HG03097 (cell line): ENCODE measurements around the gene TMPRSS9.
"Not testable (repeated sequence)": the region's sequence is repeated elsewhere in the genome, so short reads cannot be mapped to it uniquely, and the experiment has no call there.

ENCODE experiments used
- ATAC-seq: cut with Tn5 transposase; IDR thresholded peaks from one replicate; pipeline ENCODE4 v1.9.1; 2021; ENCODE audit not compliant: unreplicated experiment, low FRiP score

The TMPRSS9 gene

GRCh38 chr19:2454962-2455850, 95.1 kb downstream of the TMPRSS9 start:
- ATAC-seq, result no peak

GRCh38 chr19:2455851-2456570, 95.9 kb downstream of the TMPRSS9 start:
- ATAC-seq, result peak; percentile 23

GRCh38 chr19:2457394-2458037, 97.5 kb downstream of the TMPRSS9 start:
- no peak for ATAC-seq

- ATAC-seq, result no peak
Measured at GRCh38 chr19:2458054-2458453, 98.0 kb downstream of the TMPRSS9 start.

GRCh38 chr19:2458776-2459175, 98.7 kb downstream of the TMPRSS9 start:
- not testable (repeated sequence) for ATAC-seq

- ATAC-seq, result no peak
Measured at GRCh38 chr19:2460245-2460644, 100.2 kb downstream of the TMPRSS9 start.

- ATAC-seq, result no peak
Measured at GRCh38 chr19:2461751-2462634, 101.9 kb downstream of the TMPRSS9 start.

GRCh38 chr19:2462635-2463421, 102.8 kb downstream of the TMPRSS9 start:
- no peak for ATAC-seq

GRCh38 chr19:2463694-2464093, 103.6 kb downstream of the TMPRSS9 start:
- not testable (repeated sequence) for ATAC-seq

GRCh38 chr19:2464389-2464788, 104.3 kb downstream of the TMPRSS9 start:
- ATAC-seq, result no peak

GRCh38 chr19:2468596-2468995, 108.5 kb downstream of the TMPRSS9 start:
- no peak for ATAC-seq

GRCh38 chr19:2469102-2469914, 109.2 kb downstream of the TMPRSS9 start:
- no peak for ATAC-seq

GRCh38 chr19:2469915-2470200, 109.8 kb downstream of the TMPRSS9 start:
- not testable (repeated sequence) for ATAC-seq

- peak; percentile 34 for ATAC-seq
Measured at GRCh38 chr19:2474232-2475017, 114.4 kb downstream of the TMPRSS9 start.

GRCh38 chr19:2475018-2475701, 115.1 kb downstream of the TMPRSS9 start:
- ATAC-seq, result no peak
